ENCODE results near the gene DIP2C. TPM values are rescaled to one million over a fixed set of nuclear protein-coding genes. Genes with fewer than 3 reads are reported as not detected.

DIP2C gene
- total RNA-seq, 1 experiment from 2014 or later, result 11.0 TPM

DNA sequence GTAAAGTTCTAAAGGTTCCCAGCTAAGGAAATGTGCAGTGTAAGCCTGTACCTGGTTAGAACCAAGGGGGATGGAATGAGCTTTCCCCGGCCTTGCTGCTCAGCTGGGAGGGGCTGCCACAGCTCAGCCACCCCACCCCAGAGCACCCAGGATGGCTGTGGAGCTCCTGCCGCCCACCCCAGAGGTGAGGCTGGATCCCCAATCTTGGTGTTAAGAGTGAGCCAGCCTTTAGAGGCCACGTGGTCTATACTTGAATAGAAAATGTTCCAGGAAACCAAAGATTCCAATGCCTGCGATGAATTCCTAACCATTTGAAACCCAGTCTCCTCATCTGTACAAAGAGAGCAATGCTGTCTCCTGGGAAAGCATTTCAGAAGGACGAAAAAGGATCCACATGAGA, 16.5 kb downstream of the DIP2C start (continued):
- TF ChIP-seq, protein P1, sequence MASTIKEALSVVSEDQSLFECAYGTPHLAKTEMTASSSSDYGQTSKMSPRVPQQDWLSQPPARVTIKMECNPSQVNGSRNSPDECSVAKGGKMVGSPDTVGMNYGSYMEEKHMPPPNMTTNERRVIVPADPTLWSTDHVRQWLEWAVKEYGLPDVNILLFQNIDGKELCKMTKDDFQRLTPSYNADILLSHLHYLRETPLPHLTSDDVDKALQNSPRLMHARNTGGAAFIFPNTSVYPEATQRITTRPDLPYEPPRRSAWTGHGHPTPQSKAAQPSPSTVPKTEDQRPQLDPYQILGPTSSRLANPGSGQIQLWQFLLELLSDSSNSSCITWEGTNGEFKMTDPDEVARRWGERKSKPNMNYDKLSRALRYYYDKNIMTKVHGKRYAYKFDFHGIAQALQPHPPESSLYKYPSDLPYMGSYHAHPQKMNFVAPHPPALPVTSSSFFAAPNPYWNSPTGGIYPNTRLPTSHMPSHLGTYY (CRISPR knock-in tag; IDR thresholded peaks at IDR 0.05), result no peak
- TF ChIP-seq, protein P2, sequence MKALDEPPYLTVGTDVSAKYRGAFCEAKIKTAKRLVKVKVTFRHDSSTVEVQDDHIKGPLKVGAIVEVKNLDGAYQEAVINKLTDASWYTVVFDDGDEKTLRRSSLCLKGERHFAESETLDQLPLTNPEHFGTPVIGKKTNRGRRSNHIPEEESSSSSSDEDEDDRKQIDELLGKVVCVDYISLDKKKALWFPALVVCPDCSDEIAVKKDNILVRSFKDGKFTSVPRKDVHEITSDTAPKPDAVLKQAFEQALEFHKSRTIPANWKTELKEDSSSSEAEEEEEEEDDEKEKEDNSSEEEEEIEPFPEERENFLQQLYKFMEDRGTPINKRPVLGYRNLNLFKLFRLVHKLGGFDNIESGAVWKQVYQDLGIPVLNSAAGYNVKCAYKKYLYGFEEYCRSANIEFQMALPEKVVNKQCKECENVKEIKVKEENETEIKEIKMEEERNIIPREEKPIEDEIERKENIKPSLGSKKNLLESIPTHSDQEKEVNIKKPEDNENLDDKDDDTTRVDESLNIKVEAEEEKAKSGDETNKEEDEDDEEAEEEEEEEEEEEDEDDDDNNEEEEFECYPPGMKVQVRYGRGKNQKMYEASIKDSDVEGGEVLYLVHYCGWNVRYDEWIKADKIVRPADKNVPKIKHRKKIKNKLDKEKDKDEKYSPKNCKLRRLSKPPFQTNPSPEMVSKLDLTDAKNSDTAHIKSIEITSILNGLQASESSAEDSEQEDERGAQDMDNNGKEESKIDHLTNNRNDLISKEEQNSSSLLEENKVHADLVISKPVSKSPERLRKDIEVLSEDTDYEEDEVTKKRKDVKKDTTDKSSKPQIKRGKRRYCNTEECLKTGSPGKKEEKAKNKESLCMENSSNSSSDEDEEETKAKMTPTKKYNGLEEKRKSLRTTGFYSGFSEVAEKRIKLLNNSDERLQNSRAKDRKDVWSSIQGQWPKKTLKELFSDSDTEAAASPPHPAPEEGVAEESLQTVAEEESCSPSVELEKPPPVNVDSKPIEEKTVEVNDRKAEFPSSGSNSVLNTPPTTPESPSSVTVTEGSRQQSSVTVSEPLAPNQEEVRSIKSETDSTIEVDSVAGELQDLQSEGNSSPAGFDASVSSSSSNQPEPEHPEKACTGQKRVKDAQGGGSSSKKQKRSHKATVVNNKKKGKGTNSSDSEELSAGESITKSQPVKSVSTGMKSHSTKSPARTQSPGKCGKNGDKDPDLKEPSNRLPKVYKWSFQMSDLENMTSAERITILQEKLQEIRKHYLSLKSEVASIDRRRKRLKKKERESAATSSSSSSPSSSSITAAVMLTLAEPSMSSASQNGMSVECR (CRISPR knock-in tag; IDR thresholded peaks at IDR 0.05; ENCODE audit: borderline replicate concordance), result no peak
- TF ChIP-seq ZNF416 (CRISPR knock-in tag; IDR thresholded peaks at IDR 0.05) (no peak), NFYB (CRISPR knock-in tag; conservative IDR thresholded peaks at IDR 0.05; ENCODE audit: low read depth) (no peak), JUN (CRISPR knock-in tag; IDR thresholded peaks at IDR 0.05) (no peak), CREM (CRISPR knock-in tag; IDR thresholded peaks at IDR 0.05) (no peak), NFE2L1 (CRISPR knock-in tag; IDR thresholded peaks at IDR 0.05) (no peak)
- TF ChIP-seq, protein P3, sequence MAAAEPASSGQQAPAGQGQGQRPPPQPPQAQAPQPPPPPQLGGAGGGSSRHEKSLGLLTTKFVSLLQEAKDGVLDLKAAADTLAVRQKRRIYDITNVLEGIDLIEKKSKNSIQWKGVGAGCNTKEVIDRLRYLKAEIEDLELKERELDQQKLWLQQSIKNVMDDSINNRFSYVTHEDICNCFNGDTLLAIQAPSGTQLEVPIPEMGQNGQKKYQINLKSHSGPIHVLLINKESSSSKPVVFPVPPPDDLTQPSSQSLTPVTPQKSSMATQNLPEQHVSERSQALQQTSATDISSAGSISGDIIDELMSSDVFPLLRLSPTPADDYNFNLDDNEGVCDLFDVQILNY (CRISPR knock-in tag; IDR thresholded peaks at IDR 0.05), result no peak
- TF ChIP-seq, protein P4, sequence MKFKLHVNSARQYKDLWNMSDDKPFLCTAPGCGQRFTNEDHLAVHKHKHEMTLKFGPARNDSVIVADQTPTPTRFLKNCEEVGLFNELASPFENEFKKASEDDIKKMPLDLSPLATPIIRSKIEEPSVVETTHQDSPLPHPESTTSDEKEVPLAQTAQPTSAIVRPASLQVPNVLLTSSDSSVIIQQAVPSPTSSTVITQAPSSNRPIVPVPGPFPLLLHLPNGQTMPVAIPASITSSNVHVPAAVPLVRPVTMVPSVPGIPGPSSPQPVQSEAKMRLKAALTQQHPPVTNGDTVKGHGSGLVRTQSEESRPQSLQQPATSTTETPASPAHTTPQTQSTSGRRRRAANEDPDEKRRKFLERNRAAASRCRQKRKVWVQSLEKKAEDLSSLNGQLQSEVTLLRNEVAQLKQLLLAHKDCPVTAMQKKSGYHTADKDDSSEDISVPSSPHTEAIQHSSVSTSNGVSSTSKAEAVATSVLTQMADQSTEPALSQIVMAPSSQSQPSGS (CRISPR knock-in tag; IDR thresholded peaks at IDR 0.05; ENCODE audit: borderline replicate concordance, low read depth), result no peak

DNA sequence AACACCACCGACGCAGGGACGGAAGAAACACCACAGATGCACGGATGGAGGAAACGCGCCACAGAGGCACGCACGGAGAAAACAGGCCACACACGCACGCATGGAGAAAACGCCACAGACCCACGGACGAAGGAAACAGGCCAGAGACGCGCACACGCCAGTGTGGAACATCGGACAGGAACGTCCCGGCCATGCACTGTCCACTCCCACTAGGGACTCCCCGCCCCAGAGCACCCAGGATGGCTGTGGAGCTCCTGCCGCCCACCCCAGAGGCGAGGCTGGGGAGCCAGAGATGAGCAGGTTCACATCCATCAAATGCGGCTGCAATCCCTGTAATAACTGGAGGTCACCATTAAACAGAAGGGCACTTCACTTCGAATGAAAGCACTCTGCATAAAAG, 17.3 kb downstream of the DIP2C start:
- TF ChIP-seq, protein P5, sequence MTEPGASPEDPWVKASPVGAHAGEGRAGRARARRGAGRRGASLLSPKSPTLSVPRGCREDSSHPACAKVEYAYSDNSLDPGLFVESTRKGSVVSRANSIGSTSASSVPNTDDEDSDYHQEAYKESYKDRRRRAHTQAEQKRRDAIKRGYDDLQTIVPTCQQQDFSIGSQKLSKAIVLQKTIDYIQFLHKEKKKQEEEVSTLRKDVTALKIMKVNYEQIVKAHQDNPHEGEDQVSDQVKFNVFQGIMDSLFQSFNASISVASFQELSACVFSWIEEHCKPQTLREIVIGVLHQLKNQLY (CRISPR knock-in tag; IDR thresholded peaks at IDR 0.05), result no peak
- TF ChIP-seq, protein P6, sequence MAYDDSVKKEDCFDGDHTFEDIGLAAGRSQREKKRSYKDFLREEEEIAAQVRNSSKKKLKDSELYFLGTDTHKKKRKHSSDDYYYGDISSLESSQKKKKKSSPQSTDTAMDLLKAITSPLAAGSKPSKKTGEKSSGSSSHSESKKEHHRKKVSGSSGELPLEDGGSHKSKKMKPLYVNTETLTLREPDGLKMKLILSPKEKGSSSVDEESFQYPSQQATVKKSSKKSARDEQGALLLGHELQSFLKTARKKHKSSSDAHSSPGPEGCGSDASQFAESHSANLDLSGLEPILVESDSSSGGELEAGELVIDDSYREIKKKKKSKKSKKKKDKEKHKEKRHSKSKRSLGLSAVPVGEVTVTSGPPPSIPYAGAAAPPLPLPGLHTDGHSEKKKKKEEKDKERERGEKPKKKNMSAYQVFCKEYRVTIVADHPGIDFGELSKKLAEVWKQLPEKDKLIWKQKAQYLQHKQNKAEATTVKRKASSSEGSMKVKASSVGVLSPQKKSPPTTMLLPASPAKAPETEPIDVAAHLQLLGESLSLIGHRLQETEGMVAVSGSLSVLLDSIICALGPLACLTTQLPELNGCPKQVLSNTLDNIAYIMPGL (CRISPR knock-in tag; IDR thresholded peaks at IDR 0.05), result no peak
- TF ChIP-seq RELA (CRISPR knock-in tag; IDR thresholded peaks at IDR 0.05; ENCODE audit: borderline replicate concordance), result no peak
- no peak for TF ChIP-seq OVOL2 (CRISPR knock-in tag; IDR thresholded peaks at IDR 0.05; ENCODE audit: borderline replicate concordance)
- no peak for TF ChIP-seq FOXK1 (CRISPR knock-in tag; IDR thresholded peaks at IDR 0.05)
- no peak for TF ChIP-seq MYBL2 (CRISPR knock-in tag; IDR thresholded peaks at IDR 0.05)
- TF ChIP-seq CBFB (CRISPR knock-in tag; IDR thresholded peaks at IDR 0.05; ENCODE audit: low read depth), result no peak
- TF ChIP-seq JAZF1 (CRISPR knock-in tag; IDR thresholded peaks at IDR 0.05), result no peak
- no peak for TF ChIP-seq TEAD1 (CRISPR knock-in tag; IDR thresholded peaks at IDR 0.05)
- TF ChIP-seq, protein P3 (CRISPR knock-in tag; IDR thresholded peaks at IDR 0.05), result no peak
- TF ChIP-seq, protein P7, sequence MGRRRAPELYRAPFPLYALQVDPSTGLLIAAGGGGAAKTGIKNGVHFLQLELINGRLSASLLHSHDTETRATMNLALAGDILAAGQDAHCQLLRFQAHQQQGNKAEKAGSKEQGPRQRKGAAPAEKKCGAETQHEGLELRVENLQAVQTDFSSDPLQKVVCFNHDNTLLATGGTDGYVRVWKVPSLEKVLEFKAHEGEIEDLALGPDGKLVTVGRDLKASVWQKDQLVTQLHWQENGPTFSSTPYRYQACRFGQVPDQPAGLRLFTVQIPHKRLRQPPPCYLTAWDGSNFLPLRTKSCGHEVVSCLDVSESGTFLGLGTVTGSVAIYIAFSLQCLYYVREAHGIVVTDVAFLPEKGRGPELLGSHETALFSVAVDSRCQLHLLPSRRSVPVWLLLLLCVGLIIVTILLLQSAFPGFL (CRISPR knock-in tag; IDR thresholded peaks at IDR 0.05; ENCODE audit: borderline replicate concordance), result no peak
- peaks cover 4% of the 10 kb centered on the region; the same call in 1 of the 2 replicates for H3K4me1 Mint-ChIP-seq
- ChIA-PET POLR2A (no interaction called here), CTCF (no interaction called here)
- no peak for ATAC-seq
- H3K27ac Mint-ChIP-seq, result 0 out of 2 replicates have a peak overlapping the region, but pooled peaks have one; percentile 30
- DNase-seq (ENCODE audit: low spot score), result no peak
- H3K4me3 Mint-ChIP-seq, result no peak overlapping the region
- peaks cover 7% of the 10 kb centered on the region for H3K36me3 Mint-ChIP-seq
- H3K9me3 Mint-ChIP-seq, result peaks cover 14% of the 10 kb centered on the region
- H3K27me3 Mint-ChIP-seq (ENCODE audit: low read depth), result no peaks in the 10 kb centered on the region

All from WTC11 (cell line).